Measurements from ENCODE around the gene ETS1. TPM values are rescaled to one million over a fixed set of nuclear protein-coding genes. Genes with fewer than 3 reads are reported as not detected.

Gene ETS1
- total RNA-seq, 1 experiment from 2014 or later = 66.4 TPM

DNA sequence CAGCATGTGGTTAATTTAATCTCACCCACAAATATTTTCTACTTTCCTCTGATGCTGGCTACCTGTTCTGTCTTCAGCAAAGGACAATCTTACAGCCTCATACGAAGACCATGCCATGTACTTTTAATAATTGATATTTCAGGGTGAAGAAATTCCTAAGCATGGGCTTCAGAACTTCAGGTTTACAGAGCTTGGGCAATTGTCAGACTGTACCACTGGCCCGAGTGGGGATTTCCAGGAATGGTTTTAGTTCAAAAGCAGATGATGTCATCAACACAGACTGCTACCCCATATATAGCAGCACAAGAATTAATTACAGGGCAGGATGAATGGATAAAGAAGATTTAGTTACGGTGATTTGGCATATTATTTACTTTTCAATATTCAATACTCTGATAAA, 171.8 kb downstream of the ETS1 start:
- intact Hi-C loops (cut with micrococcal nuclease; ENCODE audit: unreplicated experiment) = no loop called here
- no peaks in the 10 kb centered on the region for H3K36me3 ChIP-seq (ENCODE audit: control insufficient read depth, insufficient read depth, low read length)
- BruUV-seq (replicated peaks) = no TSS peak
- H3K4me3 ChIP-seq (ENCODE audit: low read depth in 2 of 2, low read length in 2 of 2) = no peak overlapping the region
- DNase-seq (ENCODE audit: low read depth, low spot score) (no peak), ATAC-seq (no peak)
- TF ChIP-seq TCF7L2 (IDR thresholded peaks at IDR 0.05; ENCODE audit: low read depth, low read length) = no peak
- TF ChIP-seq, protein P1, sequence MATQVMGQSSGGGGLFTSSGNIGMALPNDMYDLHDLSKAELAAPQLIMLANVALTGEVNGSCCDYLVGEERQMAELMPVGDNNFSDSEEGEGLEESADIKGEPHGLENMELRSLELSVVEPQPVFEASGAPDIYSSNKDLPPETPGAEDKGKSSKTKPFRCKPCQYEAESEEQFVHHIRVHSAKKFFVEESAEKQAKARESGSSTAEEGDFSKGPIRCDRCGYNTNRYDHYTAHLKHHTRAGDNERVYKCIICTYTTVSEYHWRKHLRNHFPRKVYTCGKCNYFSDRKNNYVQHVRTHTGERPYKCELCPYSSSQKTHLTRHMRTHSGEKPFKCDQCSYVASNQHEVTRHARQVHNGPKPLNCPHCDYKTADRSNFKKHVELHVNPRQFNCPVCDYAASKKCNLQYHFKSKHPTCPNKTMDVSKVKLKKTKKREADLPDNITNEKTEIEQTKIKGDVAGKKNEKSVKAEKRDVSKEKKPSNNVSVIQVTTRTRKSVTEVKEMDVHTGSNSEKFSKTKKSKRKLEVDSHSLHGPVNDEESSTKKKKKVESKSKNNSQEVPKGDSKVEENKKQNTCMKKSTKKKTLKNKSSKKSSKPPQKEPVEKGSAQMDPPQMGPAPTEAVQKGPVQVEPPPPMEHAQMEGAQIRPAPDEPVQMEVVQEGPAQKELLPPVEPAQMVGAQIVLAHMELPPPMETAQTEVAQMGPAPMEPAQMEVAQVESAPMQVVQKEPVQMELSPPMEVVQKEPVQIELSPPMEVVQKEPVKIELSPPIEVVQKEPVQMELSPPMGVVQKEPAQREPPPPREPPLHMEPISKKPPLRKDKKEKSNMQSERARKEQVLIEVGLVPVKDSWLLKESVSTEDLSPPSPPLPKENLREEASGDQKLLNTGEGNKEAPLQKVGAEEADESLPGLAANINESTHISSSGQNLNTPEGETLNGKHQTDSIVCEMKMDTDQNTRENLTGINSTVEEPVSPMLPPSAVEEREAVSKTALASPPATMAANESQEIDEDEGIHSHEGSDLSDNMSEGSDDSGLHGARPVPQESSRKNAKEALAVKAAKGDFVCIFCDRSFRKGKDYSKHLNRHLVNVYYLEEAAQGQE (IDR thresholded peaks at IDR 0.05; ENCODE audit: insufficient read depth in 1 of 2, low read depth in 2 of 2, low read length in 1 of 2) = no peak
- TF ChIP-seq SIN3A (IDR thresholded peaks at IDR 0.05; ENCODE audit: borderline replicate concordance, insufficient read depth, low read depth, low read length) = no peak
- TF ChIP-seq, protein P2, sequence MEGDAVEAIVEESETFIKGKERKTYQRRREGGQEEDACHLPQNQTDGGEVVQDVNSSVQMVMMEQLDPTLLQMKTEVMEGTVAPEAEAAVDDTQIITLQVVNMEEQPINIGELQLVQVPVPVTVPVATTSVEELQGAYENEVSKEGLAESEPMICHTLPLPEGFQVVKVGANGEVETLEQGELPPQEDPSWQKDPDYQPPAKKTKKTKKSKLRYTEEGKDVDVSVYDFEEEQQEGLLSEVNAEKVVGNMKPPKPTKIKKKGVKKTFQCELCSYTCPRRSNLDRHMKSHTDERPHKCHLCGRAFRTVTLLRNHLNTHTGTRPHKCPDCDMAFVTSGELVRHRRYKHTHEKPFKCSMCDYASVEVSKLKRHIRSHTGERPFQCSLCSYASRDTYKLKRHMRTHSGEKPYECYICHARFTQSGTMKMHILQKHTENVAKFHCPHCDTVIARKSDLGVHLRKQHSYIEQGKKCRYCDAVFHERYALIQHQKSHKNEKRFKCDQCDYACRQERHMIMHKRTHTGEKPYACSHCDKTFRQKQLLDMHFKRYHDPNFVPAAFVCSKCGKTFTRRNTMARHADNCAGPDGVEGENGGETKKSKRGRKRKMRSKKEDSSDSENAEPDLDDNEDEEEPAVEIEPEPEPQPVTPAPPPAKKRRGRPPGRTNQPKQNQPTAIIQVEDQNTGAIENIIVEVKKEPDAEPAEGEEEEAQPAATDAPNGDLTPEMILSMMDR (IDR thresholded peaks at IDR 0.05) = no peak
- no peak for TF ChIP-seq POLR2AphosphoS5 (IDR thresholded peaks at IDR 0.05; ENCODE audit: low read depth, low read length)
- ChIA-PET CTCF (no interaction called here), POLR2A (no interaction called here)
- no peaks in the 10 kb centered on the region for H3K27me3 ChIP-seq (ENCODE audit: control insufficient read depth, insufficient read depth, low read length)
- in situ Hi-C loops (cut with HindIII; ENCODE audit: low pct_unique_long_range_greater_than_20kb, low sequenced_read_pairs) = no loop called here
- H3K4me1 ChIP-seq (ENCODE audit: control insufficient read depth, insufficient read depth, low read length) = no peaks in the 10 kb centered on the region
- no peak overlapping the region for H3K27ac ChIP-seq (ENCODE audit: low read length)
- H3K9me3 ChIP-seq (ENCODE audit: control insufficient read depth, insufficient read depth, low read depth, low read length) = no peaks in the 10 kb centered on the region

DNA sequence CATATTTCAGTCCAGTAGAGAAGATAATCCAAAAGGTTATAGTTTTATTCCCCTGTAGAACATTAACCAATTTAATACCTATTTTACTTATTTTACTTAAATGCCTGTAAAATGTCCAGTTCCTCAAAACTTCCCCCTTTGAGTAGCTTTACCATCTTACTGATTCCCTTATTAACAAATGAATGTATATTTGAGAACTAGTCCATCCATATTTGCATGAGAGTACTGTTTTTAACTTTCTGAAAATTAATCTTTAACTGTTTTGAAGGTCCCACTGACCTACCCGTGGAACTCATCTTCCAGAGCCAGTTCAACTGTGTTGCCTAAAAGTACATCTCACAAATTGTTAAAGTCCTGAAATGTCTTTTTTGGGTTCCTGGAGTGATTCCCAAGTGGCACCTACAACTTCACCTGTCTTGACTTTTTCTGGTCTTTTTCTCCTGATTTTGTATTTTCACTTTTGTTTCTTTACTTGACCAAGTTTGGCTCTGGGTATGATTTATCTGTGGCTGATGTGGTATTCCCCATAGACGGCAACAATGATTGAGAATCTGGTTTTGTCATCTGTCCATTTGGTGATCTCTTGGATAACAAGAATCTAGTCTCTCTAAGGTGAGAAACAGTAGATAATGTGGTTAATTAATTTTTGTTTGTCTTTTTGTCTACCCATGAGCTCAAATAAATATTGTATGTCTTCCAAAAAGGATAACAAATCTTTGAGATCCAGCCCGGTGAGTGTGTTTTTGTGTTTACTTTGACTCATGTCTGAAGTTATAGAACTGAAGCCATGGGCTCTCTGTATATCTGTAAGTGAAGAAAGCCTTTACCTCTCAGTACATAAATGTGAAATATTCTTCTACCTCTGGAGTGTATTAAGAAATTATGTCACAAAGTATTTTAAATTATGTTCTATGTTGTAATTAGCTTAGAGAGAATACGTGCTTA, 174.2 kb downstream of the ETS1 start:
- DNase-seq (ENCODE audit: low read depth, low spot score) = no peak
- no peaks in the 10 kb centered on the region; the same call in 1 of the 2 replicates for H3K27me3 ChIP-seq (ENCODE audit: control insufficient read depth, insufficient read depth, low read length)
- H3K27ac ChIP-seq (ENCODE audit: low read length) = no peak overlapping the region
- ChIA-PET CTCF (no interaction called here), POLR2A (no interaction called here)
- no TSS peak for BruUV-seq (replicated peaks)
- ATAC-seq = no peak
- intact Hi-C loops (cut with micrococcal nuclease; ENCODE audit: unreplicated experiment) = no loop called here
- no peak overlapping the region for H3K4me3 ChIP-seq (ENCODE audit: low read depth in 2 of 2, low read length in 2 of 2)
- H3K9me3 ChIP-seq (ENCODE audit: control insufficient read depth, insufficient read depth, low read depth, low read length) = no peaks in the 10 kb centered on the region
- no peaks in the 10 kb centered on the region for H3K36me3 ChIP-seq (ENCODE audit: control insufficient read depth, insufficient read depth, low read length)
- TF ChIP-seq TCF7L2 (IDR thresholded peaks at IDR 0.05; ENCODE audit: low read depth, low read length) (no peak), POLR2AphosphoS5 (IDR thresholded peaks at IDR 0.05; ENCODE audit: low read depth, low read length) (no peak), SIN3A (IDR thresholded peaks at IDR 0.05; ENCODE audit: borderline replicate concordance, insufficient read depth, low read depth, low read length) (no peak)
- TF ChIP-seq, protein P2 (IDR thresholded peaks at IDR 0.05) = no peak
- TF ChIP-seq, protein P1 (IDR thresholded peaks at IDR 0.05; ENCODE audit: insufficient read depth in 1 of 2, low read depth in 2 of 2, low read length in 1 of 2) = no peak
- H3K4me1 ChIP-seq (ENCODE audit: control insufficient read depth, insufficient read depth, low read length) = no peaks in the 10 kb centered on the region
- in situ Hi-C loops (cut with HindIII; ENCODE audit: low pct_unique_long_range_greater_than_20kb, low sequenced_read_pairs) = no loop called here
